Natural killer cell (primary cell): Measurements from ENCODE around the gene KCNMB2. TPM values are rescaled to one million over a fixed set of nuclear protein-coding genes. Genes with fewer than 3 reads are reported as not detected.

ENCODE experiments used
- ATAC-seq, 3 donors: fragments of 150-1000 bp in 2 of 3; fragments of 200-7000 bp in 1 of 3; cut with Tn5 transposase; 1 replicate in 1 of 3; 2 replicates in 2 of 3; pipeline ENCODE4 v1.10.0; 2021; ENCODE audit warnings: mild to moderate bottlenecking in 2 of 3, moderate library complexity in 2 of 3
- DNase-seq, 2 donors: peaks; one replicate each; pipeline versions ENCODE4 v3.0.0 to v3.0.0-alpha.2; 2013 to 2021; ENCODE audit warnings: mixed read lengths in 1 of 2
- H3K27ac ChIP-seq: one replicate; pipeline ENCODE4 v1.5.1; 2013; ENCODE audit warnings: mild to moderate bottlenecking, low read length
- H3K27me3 ChIP-seq: one replicate; pipeline ENCODE4 v1.6.1; 2013; ENCODE audit warnings: low read length; ENCODE audit not compliant: control insufficient read depth, insufficient read depth
- H3K36me3 ChIP-seq: one replicate; pipeline ENCODE4 v1.6.1; 2013; ENCODE audit warnings: low read length; ENCODE audit not compliant: control insufficient read depth, insufficient read depth
- H3K4me1 ChIP-seq: one replicate; pipeline ENCODE4 v1.6.1; 2013; ENCODE audit warnings: low read length; ENCODE audit not compliant: control insufficient read depth, insufficient read depth
- H3K4me3 ChIP-seq: one replicate; pipeline ENCODE4 v1.5.1; 2013; ENCODE audit warnings: low read length
- H3K9me3 ChIP-seq: one replicate; pipeline ENCODE4 v1.6.1; 2013; ENCODE audit warnings: low read length; ENCODE audit not compliant: control insufficient read depth, insufficient read depth
- H3K27ac Mint-ChIP-seq, 2 donors: one replicate each; pipeline ENCODE4 v1.8.0; 2022; ENCODE audit warnings: mild to moderate bottlenecking in 2 of 2, mixed read lengths in 2 of 2, moderate library complexity in 1 of 2
- H3K27me3 Mint-ChIP-seq, 2 donors: one replicate each; pipeline ENCODE4 v1.8.0; 2022; ENCODE audit warnings: low read depth in 2 of 2, mixed read lengths in 2 of 2
- H3K36me3 Mint-ChIP-seq: one replicate; pipeline ENCODE4 v1.8.0; 2022; ENCODE audit warnings: mixed read lengths
- H3K4me1 Mint-ChIP-seq, 2 donors: one replicate each; pipeline ENCODE4 v1.8.0; 2022; ENCODE audit warnings: mixed read lengths in 2 of 2
- H3K4me3 Mint-ChIP-seq: one replicate; pipeline ENCODE4 v1.8.0; 2022; ENCODE audit warnings: mild to moderate bottlenecking, moderate library complexity, mixed read lengths
- H3K9me3 Mint-ChIP-seq, 2 donors: one replicate each; pipeline ENCODE4 v1.8.0; 2022; ENCODE audit warnings: mixed read lengths in 2 of 2
- WGBS: methylation state at CpG from one replicate; pipeline ENCODE4 v1.1.7; 2013; ENCODE audit warnings: missing lambda C conversion rate; ENCODE audit not compliant: insufficient coverage; 5-methylcytosine and 5-hydroxymethylcytosine counted together
- intact Hi-C: fragments of 100-400 bp; cut with micrococcal nuclease; formaldehyde crosslinking; loops from one replicate; pipeline ENCODE4 v1.14.2; 2022
- total RNA-seq, 4 donors: library from RNA; stranded (reverse); fragments of 120-200 nt in 1 of 4; gene quantifications; one replicate each; pipeline versions ENCODE4 v1.2.3 to v1.2.4, GENCODE V29; 2013 to 2022
- TF ChIP-seq, protein P1 (sequence below): fragments of 200-600 bp; IDR thresholded peaks from one replicate; pipeline ENCODE4 v1.8.0; 2022; ENCODE audit warnings: antibody characterized with exemption

KCNMB2 gene
- total RNA-seq, 3 donors from 2014 or later (not counting 1 experiment from before 2014, with no cell fraction given) = not detected

DNA sequence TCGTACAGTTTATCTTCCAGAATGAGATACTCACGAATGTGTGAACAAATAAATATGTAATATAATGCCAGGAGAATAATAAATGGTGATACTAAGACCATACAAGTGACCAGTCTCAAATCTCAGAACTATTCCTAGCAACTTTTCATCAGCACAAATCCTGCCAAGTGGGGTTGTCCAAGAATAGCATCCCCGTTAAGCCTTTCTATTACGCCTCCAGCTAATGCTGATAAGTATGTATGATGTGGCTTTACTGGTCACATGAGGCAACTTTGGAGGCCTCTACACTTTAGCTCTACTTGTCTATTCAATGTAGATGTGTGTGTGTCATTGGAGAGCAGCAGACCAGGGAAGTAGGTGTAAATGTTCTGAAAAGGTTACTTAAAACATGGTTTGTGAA is 129.5 kb downstream of the KCNMB2 start:
- H3K27ac ChIP-seq = no peak overlapping the region
- no peaks in the 10 kb centered on the region for H3K9me3 ChIP-seq
- 20% methylated on average over 1 of the region's 4 CpGs for WGBS
- no peaks in the 10 kb centered on the region for H3K4me1 ChIP-seq
- Mint-ChIP-seq H3K9me3 (peaks cover 7 to 11% of the 10 kb centered on the region in 2 donors), H3K27me3 (no peaks in the 10 kb centered on the region), H3K27ac (no peak overlapping the region), H3K36me3 (no peaks in the 10 kb centered on the region), H3K4me1 (no peaks in the 10 kb centered on the region), H3K4me3 (no peak overlapping the region)
- ATAC-seq (no peak), DNase-seq (no peak)
- intact Hi-C loops = no loop called here
- no peaks in the 10 kb centered on the region for H3K27me3 ChIP-seq
- TF ChIP-seq, protein P1, sequence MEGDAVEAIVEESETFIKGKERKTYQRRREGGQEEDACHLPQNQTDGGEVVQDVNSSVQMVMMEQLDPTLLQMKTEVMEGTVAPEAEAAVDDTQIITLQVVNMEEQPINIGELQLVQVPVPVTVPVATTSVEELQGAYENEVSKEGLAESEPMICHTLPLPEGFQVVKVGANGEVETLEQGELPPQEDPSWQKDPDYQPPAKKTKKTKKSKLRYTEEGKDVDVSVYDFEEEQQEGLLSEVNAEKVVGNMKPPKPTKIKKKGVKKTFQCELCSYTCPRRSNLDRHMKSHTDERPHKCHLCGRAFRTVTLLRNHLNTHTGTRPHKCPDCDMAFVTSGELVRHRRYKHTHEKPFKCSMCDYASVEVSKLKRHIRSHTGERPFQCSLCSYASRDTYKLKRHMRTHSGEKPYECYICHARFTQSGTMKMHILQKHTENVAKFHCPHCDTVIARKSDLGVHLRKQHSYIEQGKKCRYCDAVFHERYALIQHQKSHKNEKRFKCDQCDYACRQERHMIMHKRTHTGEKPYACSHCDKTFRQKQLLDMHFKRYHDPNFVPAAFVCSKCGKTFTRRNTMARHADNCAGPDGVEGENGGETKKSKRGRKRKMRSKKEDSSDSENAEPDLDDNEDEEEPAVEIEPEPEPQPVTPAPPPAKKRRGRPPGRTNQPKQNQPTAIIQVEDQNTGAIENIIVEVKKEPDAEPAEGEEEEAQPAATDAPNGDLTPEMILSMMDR = no peak
- no peak overlapping the region for H3K4me3 ChIP-seq
- H3K36me3 ChIP-seq = no peaks in the 10 kb centered on the region

DNA sequence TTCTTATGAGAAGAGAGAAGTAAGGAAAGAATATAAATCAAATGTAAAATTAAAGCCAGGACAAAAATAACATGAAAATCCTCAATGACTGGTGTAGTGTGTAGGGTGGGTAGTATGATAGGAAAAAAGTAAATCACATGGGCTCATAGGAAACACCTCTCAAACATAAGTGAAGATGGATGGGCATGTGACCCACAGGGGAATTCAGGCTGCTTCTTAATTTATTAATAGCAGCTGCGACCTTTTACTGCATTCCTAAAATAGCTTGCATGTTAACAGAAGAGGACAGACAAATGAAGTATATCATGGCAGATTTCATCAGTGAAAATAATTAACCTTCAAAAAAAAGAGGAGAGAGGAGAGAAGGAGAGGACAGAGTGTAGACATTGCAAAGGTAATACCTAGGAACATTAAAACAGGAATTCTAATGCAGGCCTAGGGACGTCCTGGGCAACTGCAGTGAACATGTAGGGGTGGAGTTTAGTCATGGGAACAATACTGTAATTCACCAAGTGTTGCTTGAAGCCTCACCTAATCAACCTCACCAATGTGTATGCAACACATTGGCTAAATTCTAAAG is 132.9 kb downstream of the KCNMB2 start:
- H3K27ac Mint-ChIP-seq = no peak overlapping the region
- Histone ChIP-seq H3K27ac (no peak overlapping the region), H3K9me3 (no peaks in the 10 kb centered on the region), H3K4me3 (no peak overlapping the region), H3K27me3 (no peaks in the 10 kb centered on the region), H3K4me1 (no peaks in the 10 kb centered on the region), H3K36me3 (no peaks in the 10 kb centered on the region)
- no peak for DNase-seq
- peaks cover 4% of the 10 kb centered on the region in 2 donors for H3K9me3 Mint-ChIP-seq
- ATAC-seq = no peak
- no peaks in the 10 kb centered on the region for H3K27me3 Mint-ChIP-seq
- no peaks in the 10 kb centered on the region for H3K4me1 Mint-ChIP-seq
- no peaks in the 10 kb centered on the region for H3K36me3 Mint-ChIP-seq
- intact Hi-C loops = no loop called here
- no peak overlapping the region for H3K4me3 Mint-ChIP-seq
- TF ChIP-seq, protein P1 = no peak
- WGBS = 52% methylated on average over 2 of the region's 2 CpGs

DNA sequence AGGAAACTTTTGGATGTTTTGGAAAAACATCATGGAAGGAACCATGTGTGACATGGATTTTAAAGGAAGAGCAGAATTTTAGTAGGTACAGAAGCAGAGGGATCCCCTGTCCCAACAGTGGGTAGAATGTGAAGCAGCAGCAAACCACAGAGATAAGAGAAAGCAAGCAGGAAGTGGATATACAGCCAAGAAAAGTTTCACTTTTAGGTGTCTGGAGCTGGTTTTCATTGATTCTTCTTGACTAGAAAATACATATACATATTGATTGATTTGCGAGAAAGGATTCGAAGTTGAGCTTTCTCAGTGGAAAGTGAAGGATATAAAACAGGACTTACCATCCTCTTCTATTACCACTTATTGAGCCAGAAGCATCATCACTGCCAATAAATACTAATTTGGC is 133.5 kb downstream of the KCNMB2 start:
- H3K27ac ChIP-seq = no peak overlapping the region
- H3K36me3 ChIP-seq = no peaks in the 10 kb centered on the region
- no peaks in the 10 kb centered on the region for H3K4me1 ChIP-seq
- no peak overlapping the region for H3K4me3 Mint-ChIP-seq
- H3K27ac Mint-ChIP-seq = no peak overlapping the region
- DNase-seq = no peak
- ATAC-seq = no peak
- no peaks in the 10 kb centered on the region for H3K4me1 Mint-ChIP-seq
- TF ChIP-seq, protein P1 = no peak
- no peaks in the 10 kb centered on the region for H3K27me3 Mint-ChIP-seq
- no peaks in the 10 kb centered on the region for H3K36me3 Mint-ChIP-seq
- H3K4me3 ChIP-seq = no peak overlapping the region
- H3K27me3 ChIP-seq = no peaks in the 10 kb centered on the region
- H3K9me3 ChIP-seq = no peaks in the 10 kb centered on the region
- peaks cover 3 to 4% of the 10 kb centered on the region in 2 donors for H3K9me3 Mint-ChIP-seq
- intact Hi-C loops = no loop called here
- no CpG with 5 or more reads among the region's 2 CpGs for WGBS

DNA sequence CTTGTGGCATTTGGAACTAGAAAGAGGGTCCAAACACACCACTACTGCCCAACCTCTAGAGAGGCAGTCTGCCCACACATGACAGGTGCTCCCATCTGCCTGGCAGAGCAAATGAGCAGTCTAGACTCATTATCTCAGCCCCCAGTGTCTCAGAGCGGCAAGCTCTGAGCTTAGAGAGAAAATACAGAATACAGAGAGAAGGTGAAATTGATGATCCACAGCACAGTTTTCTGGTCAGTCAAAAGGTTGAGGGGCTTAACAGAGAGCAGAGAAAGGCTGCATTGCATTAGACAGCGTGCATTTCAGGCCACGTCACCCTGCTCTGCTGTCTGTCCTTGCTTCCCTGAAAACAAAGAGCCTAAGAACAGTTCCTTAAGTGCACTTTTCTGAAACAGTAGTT is 135.1 kb downstream of the KCNMB2 start:
- H3K27me3 Mint-ChIP-seq = no peaks in the 10 kb centered on the region
- peaks cover 0 to 4% of the 10 kb centered on the region in 2 donors for H3K9me3 Mint-ChIP-seq
- no peaks in the 10 kb centered on the region for H3K9me3 ChIP-seq
- no peaks in the 10 kb centered on the region for H3K4me1 ChIP-seq
- intact Hi-C loops = no loop called here
- DNase-seq (no peak), ATAC-seq (no peak)
- no peaks in the 10 kb centered on the region for H3K36me3 ChIP-seq
- 66% methylated on average over 3 of the region's 3 CpGs for WGBS
- H3K4me3 ChIP-seq = no peak overlapping the region
- no peak overlapping the region for H3K27ac Mint-ChIP-seq
- H3K27me3 ChIP-seq = no peaks in the 10 kb centered on the region
- no peak overlapping the region for H3K27ac ChIP-seq
- H3K36me3 Mint-ChIP-seq = no peaks in the 10 kb centered on the region
- no peak overlapping the region for H3K4me3 Mint-ChIP-seq
- H3K4me1 Mint-ChIP-seq = no peaks in the 10 kb centered on the region
- TF ChIP-seq, protein P1 = no peak
